GM12892 (cell line): ENCODE results near the gene PLA2G4C.

Experiments
- POLR2A ChIP-seq: IDR thresholded peaks from 2 replicates; pipeline ENCODE4 v1.6.1; 2011; ENCODE audit warnings: low read depth, low read length, control low read depth
- POLR2AphosphoS5 ChIP-seq: IDR thresholded peaks from 2 replicates; pipeline ENCODE4 v1.6.1; 2011; ENCODE audit warnings: low read depth, low read length, control low read depth
- TAF1 ChIP-seq: IDR thresholded peaks from 2 replicates; pipeline ENCODE4 v1.6.1; 2011; ENCODE audit warnings: low read depth, mild to moderate bottlenecking, control low read depth, low read length, borderline replicate concordance

- TF ChIP-seq POLR2A (no peak), POLR2AphosphoS5 (no peak), TAF1 (no peak)
These were observed 1.4 kb downstream of the PLA2G4C start for GRCh38 chr19:48108997-48109782.
